CD4-positive, CD25-positive, alpha-beta regulatory T cell (primary cell): Measurements from ENCODE around the gene AK1. TPM values are rescaled to one million over a fixed set of nuclear protein-coding genes. Genes with fewer than 3 reads are reported as not detected.
A peak's percentile ranks its signal among the peaks of the same experiment; 100 is the strongest.
"Not testable (repeated sequence)": the region's sequence is repeated elsewhere in the genome, so short reads cannot be mapped to it uniquely, and the experiment has no call there.

Source experiments
- ATAC-seq, 2 donors: fragments of 150-1000 bp; cut with Tn5 transposase; one replicate each; pipeline ENCODE4 v1.10.0; 2021; ENCODE audit warnings: low read depth in 2 of 2, moderate number of reproducible peaks in 2 of 2, moderate library complexity in 1 of 2
- DNase-seq, 3 donors: peaks; one replicate each; pipeline versions ENCODE4 v3.0.0 to v3.0.0-alpha.2; 2012 to 2022; ENCODE audit warnings: mixed read lengths in 1 of 3
- H3K27ac ChIP-seq: one replicate; pipeline ENCODE4 v1.7.0; 2013; ENCODE audit warnings: mild to moderate bottlenecking, low read length; ENCODE audit not compliant: insufficient read depth, poor library complexity, severe bottlenecking
- H3K27me3 ChIP-seq: one replicate; pipeline ENCODE4 v1.7.0; 2013; ENCODE audit warnings: low read length; ENCODE audit not compliant: control insufficient read depth, insufficient read depth
- H3K36me3 ChIP-seq: one replicate; pipeline ENCODE4 v1.7.0; 2013; ENCODE audit warnings: mild to moderate bottlenecking, low read length, moderate library complexity; ENCODE audit not compliant: control insufficient read depth, insufficient read depth
- H3K4me1 ChIP-seq: 2 replicates; pipeline ENCODE4 v1.7.0; 2013; ENCODE audit warnings: mild to moderate bottlenecking, low read length; ENCODE audit not compliant: insufficient read depth, control insufficient read depth, poor library complexity, severe bottlenecking
- H3K4me3 ChIP-seq: one replicate; pipeline ENCODE4 v1.7.0; 2013; ENCODE audit warnings: low read depth, mild to moderate bottlenecking, low read length, moderate library complexity
- H3K9me3 ChIP-seq, 2 experiments: 1 replicate in 1 of 2; 2 replicates in 1 of 2; pipeline ENCODE4 v1.7.0; 2013; ENCODE audit warnings: low read length in 2 of 2, mild to moderate bottlenecking in 1 of 2, moderate library complexity in 1 of 2; ENCODE audit not compliant: control insufficient read depth in 2 of 2
- H3K27ac Mint-ChIP-seq, 3 donors: one replicate each; pipeline ENCODE4 v1.8.0; 2020 to 2022; ENCODE audit warnings: mild to moderate bottlenecking in 3 of 3, mixed read lengths in 3 of 3, moderate library complexity in 2 of 3
- H3K27me3 Mint-ChIP-seq: one replicate; pipeline ENCODE4 v1.8.0; 2022; ENCODE audit warnings: mild to moderate bottlenecking, mixed read lengths
- H3K36me3 Mint-ChIP-seq: one replicate; pipeline ENCODE4 v1.8.0; 2020; ENCODE audit warnings: mixed read lengths
- H3K4me1 Mint-ChIP-seq, 4 donors: one replicate each; pipeline ENCODE4 v1.8.0; 2020 to 2022; ENCODE audit warnings: mixed read lengths in 4 of 4, mild to moderate bottlenecking in 1 of 4
- H3K4me3 Mint-ChIP-seq, 4 donors: one replicate each; pipeline ENCODE4 v1.8.0; 2020 to 2022; ENCODE audit warnings: mild to moderate bottlenecking in 4 of 4, mixed read lengths in 4 of 4, moderate library complexity in 3 of 4
- H3K9me3 Mint-ChIP-seq, 7 donors: one replicate each; pipeline ENCODE4 v1.8.0; 2020 to 2022; ENCODE audit warnings: mixed read lengths in 7 of 7, mild to moderate bottlenecking in 3 of 7, moderate library complexity in 2 of 7
- polyA plus RNA-seq, 4 donors: library from polyadenylated mRNA; unstranded; fragments of 300-500 nt; fragmentation: Illumina TruSeq; gene quantifications; one replicate each; pipeline ENCODE4 v1.2.3, GENCODE V29; 2021
- total RNA-seq: library from RNA; stranded (reverse); gene quantifications from one replicate; pipeline ENCODE4 v1.2.3, GENCODE V29; 2022

AK1 gene
- total and polyA plus RNA-seq, 5 donors from 2014 or later: 0.08 to 84.7 (median 0.29) TPM

DNA sequence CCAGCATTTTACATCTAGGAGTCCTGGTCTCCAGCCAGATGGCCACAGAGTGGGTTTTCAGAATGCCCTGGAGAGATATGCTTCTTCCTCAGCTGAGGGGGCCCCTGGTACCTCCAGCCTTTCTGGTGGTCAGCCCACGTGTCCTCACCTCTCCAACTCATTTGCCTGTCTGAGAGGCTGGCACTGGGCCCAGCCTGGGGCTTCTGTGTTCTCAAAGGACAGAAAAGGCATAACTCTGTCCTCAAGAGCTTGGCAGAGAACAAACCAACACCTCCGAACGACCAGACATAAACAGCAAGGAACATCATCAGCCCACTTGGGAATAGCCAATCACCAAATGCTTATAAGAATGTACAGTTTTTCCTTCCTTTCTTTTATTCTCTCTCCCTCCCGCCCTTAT, 40.1 kb downstream of the AK1 start:
- DNase-seq: no peak
- H3K36me3 ChIP-seq: no peaks in the 10 kb centered on the region
- ATAC-seq: no peak
- H3K4me1 Mint-ChIP-seq: peaks cover 0 to 5% (median under 1%) of the 10 kb centered on the region in 4 donors
- no peak overlapping the region for H3K4me3 ChIP-seq
- no peak overlapping the region for H3K27ac ChIP-seq
- H3K27ac Mint-ChIP-seq: peak overlapping the region in 1 of 3 donors; percentile 80
- no peaks in the 10 kb centered on the region for H3K4me1 ChIP-seq
- no peaks in the 10 kb centered on the region for H3K27me3 ChIP-seq
- no peak overlapping the region for H3K4me3 Mint-ChIP-seq
- H3K9me3 ChIP-seq: no peaks in the 10 kb centered on the region
- H3K9me3 Mint-ChIP-seq: no peaks in the 10 kb centered on the region
- peaks cover 6% of the 10 kb centered on the region for H3K27me3 Mint-ChIP-seq
- H3K36me3 Mint-ChIP-seq: no peaks in the 10 kb centered on the region

DNA sequence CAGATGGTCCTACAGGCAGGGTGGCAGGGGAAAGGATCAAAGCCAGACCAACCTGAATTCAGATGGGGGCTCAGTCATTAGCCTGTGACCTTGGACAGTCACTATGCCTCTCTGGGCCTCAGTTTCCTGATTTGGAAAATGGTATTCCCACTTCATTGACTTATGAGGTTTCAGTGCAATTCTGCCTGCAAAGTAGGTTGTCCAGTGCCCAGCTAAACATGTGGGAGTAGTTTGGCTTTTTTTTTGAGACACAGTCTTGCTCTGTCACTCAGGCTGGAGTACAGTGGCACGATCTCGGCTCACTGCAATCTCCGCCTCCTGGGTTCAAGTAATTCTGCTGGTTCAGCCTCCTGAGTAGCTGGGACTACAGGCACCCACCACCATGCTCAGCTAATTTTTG, 40.9 kb downstream of the AK1 start:
- H3K4me3 ChIP-seq, H3K27ac ChIP-seq, H3K27me3 ChIP-seq, DNase-seq, H3K9me3 ChIP-seq, H3K36me3 ChIP-seq, ATAC-seq, H3K9me3 Mint-ChIP-seq, H3K36me3 Mint-ChIP-seq, H3K27me3 Mint-ChIP-seq, H3K4me1 ChIP-seq, H3K27ac Mint-ChIP-seq, H3K4me1 Mint-ChIP-seq, H3K4me3 Mint-ChIP-seq: not testable (repeated sequence)

DNA sequence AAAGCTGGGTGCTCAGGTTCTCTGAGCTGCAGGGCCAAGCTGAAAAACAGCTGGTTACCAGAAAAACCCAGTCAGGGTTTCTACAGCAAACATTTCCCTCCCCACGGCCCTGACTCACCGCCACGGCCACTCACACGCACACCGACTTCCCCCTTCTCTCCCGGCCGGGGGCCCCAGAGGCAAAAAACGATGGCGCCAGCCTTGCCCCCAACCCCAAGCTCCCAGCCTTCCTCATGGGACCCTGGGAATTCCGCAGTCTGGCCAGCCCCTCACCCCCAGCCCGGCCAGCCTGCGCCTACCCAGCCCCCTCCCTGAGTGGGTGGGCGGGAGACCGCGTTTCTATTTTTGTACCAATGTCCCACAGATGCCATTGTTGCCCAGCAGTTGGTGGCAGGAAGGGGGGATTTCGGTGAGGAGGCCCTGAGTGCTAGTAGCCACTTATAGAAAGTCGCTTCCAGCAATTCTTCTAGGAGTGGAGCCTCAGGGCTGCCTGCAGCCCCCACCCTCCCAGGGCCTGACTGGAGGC, 41.4 kb downstream of the AK1 start:
- no peaks in the 10 kb centered on the region for H3K36me3 ChIP-seq
- Mint-ChIP-seq H3K36me3 (no peaks in the 10 kb centered on the region), H3K27ac (no peak overlapping the region), H3K27me3 (peaks cover 6% of the 10 kb centered on the region), H3K4me1 (peaks cover 0 to 7% (median 1%) of the 10 kb centered on the region in 4 donors), H3K4me3 (no peak overlapping the region), H3K9me3 (no peaks in the 10 kb centered on the region)
- H3K4me3 ChIP-seq: no peak overlapping the region
- H3K4me1 ChIP-seq: no peaks in the 10 kb centered on the region
- no peak overlapping the region for H3K27ac ChIP-seq
- no peaks in the 10 kb centered on the region for H3K9me3 ChIP-seq
- DNase-seq (no peak), ATAC-seq (peak in 1 of 2 donors; percentile 17)
- H3K27me3 ChIP-seq: no peaks in the 10 kb centered on the region

GRCh38 chr9:127833555-127833954, 43.9 kb downstream of the AK1 start:
- Histone ChIP-seq H3K9me3 (no peaks in the 10 kb centered on the region), H3K36me3 (no peaks in the 10 kb centered on the region), H3K4me1 (no peaks in the 10 kb centered on the region), H3K4me3 (no peak overlapping the region), H3K27me3 (no peaks in the 10 kb centered on the region), H3K27ac (no peak overlapping the region)
- no peak overlapping the region for H3K4me3 Mint-ChIP-seq
- peaks cover 10% of the 10 kb centered on the region for H3K27me3 Mint-ChIP-seq
- H3K36me3 Mint-ChIP-seq: no peaks in the 10 kb centered on the region
- H3K4me1 Mint-ChIP-seq: peaks cover 0 to 7% (median 3%) of the 10 kb centered on the region in 4 donors
- H3K9me3 Mint-ChIP-seq: no peaks in the 10 kb centered on the region
- peak overlapping the region in 1 of 3 donors; percentile 29 for H3K27ac Mint-ChIP-seq
- ATAC-seq: no peak
- DNase-seq: no peak

- no peaks in the 10 kb centered on the region for H3K27me3 ChIP-seq
- no peaks in the 10 kb centered on the region for H3K9me3 ChIP-seq
- H3K27ac ChIP-seq: no peak overlapping the region
- no peak overlapping the region for H3K4me3 ChIP-seq
- H3K27me3 Mint-ChIP-seq: peaks cover 5% of the 10 kb centered on the region
- ATAC-seq (peak in 1 of 2 donors; percentile 36), DNase-seq (no peak)
- H3K27ac Mint-ChIP-seq: no peak overlapping the region
- no peaks in the 10 kb centered on the region for H3K4me1 ChIP-seq
- peaks cover 0 to 7% (median 3%) of the 10 kb centered on the region in 4 donors for H3K4me1 Mint-ChIP-seq
- no peaks in the 10 kb centered on the region for H3K36me3 ChIP-seq
- H3K36me3 Mint-ChIP-seq: no peaks in the 10 kb centered on the region
- no peak overlapping the region for H3K4me3 Mint-ChIP-seq
- H3K9me3 Mint-ChIP-seq: no peaks in the 10 kb centered on the region
Observed at GRCh38 chr9:127832248-127832647, 45.2 kb downstream of the AK1 start.

DNA sequence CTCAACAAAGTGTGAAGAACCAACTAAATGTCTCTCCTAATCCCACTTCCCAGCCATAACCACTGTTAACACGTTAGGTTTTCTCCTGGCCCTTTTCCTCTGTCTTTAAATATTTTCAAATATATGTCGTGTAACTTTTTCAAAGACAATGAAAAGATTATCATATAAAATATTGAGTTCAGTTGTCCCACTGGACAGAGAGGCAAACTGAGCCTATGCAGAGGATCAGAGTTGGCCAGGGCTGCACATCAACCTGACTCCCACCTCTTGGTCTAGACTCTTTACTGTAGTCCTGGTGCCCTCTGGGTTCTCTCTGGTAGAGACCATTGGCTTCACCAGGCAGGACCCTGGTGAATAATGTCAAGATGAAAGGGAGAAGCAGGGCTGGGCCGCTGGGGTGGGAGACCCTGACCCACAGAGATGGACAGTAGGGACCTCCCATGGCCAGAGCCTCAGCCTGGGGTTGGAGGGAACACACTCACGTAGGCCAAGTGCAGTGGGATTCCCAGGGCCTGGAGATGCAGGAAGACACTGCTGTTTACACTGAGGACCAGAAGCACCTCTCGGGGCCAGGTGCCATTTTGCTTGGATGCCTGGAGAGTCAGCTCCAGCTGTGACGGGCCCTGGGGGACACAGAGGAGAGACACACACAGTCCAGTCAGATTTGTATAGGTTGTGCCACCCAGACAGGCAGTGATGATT, 48.1 kb downstream of the AK1 start:
- Histone ChIP-seq H3K27ac (no peak overlapping the region), H3K27me3 (no peaks in the 10 kb centered on the region), H3K36me3 (no peaks in the 10 kb centered on the region), H3K4me1 (no peaks in the 10 kb centered on the region), H3K4me3 (no peak overlapping the region), H3K9me3 (no peaks in the 10 kb centered on the region)
- ATAC-seq (no peak), DNase-seq (no peak)
- no peak overlapping the region for H3K27ac Mint-ChIP-seq
- H3K4me1 Mint-ChIP-seq: peaks cover 0 to 7% (median 3%) of the 10 kb centered on the region in 4 donors
- no peaks in the 10 kb centered on the region for H3K9me3 Mint-ChIP-seq
- peak overlapping the region in 1 of 4 donors; percentile 73 for H3K4me3 Mint-ChIP-seq
- H3K27me3 Mint-ChIP-seq: peaks cover 5% of the 10 kb centered on the region
- H3K36me3 Mint-ChIP-seq: no peaks in the 10 kb centered on the region

- Histone ChIP-seq H3K27me3 (no peaks in the 10 kb centered on the region), H3K36me3 (no peaks in the 10 kb centered on the region), H3K4me3 (no peak overlapping the region), H3K27ac (no peak overlapping the region), H3K4me1 (no peaks in the 10 kb centered on the region), H3K9me3 (no peaks in the 10 kb centered on the region)
- no peaks in the 10 kb centered on the region for H3K9me3 Mint-ChIP-seq
- peaks cover 0 to 4% (median 3%) of the 10 kb centered on the region in 4 donors for H3K4me1 Mint-ChIP-seq
- no peak overlapping the region for H3K27ac Mint-ChIP-seq
- peaks cover 5% of the 10 kb centered on the region for H3K27me3 Mint-ChIP-seq
- no peaks in the 10 kb centered on the region for H3K36me3 Mint-ChIP-seq
- peak overlapping the region in 1 of 4 donors; percentile 73 for H3K4me3 Mint-ChIP-seq
- ATAC-seq (no peak), DNase-seq (no peak)
Observed at GRCh38 chr9:127828262-127829031, 49.0 kb downstream of the AK1 start.
